Left hindlimb (tissue), 1 donor: ENCODE data around the gene MSI1.

ENCODE experiments used
- DNase-seq: peaks from one replicate; pipeline ENCODE4 v3.0.0-alpha.2; 2018

The MSI1 gene

GRCh38 chr12:120317224-120318105, 51.5 kb downstream of the MSI1 start:
- DNase-seq = peak; percentile 99

GRCh38 chr12:120316798-120317223, 52.2 kb downstream of the MSI1 start:
- DNase-seq = no peak

- no peak for DNase-seq
Observed at GRCh38 chr12:120314220-120314619, 54.7 kb downstream of the MSI1 start.

GRCh38 chr12:120301962-120302815, 66.8 kb downstream of the MSI1 start, which contains the start of gene SIRT4:
SIRT4 (plus strand) TSS chr12:120302321; CDS start chr12:120303562, 1,241 bp downstream.
- peak; percentile 91 for DNase-seq

- peak; percentile 85 for DNase-seq
Observed at GRCh38 chr12:120292661-120293531, 76.1 kb downstream of the MSI1 start, which contains the start of gene RNU4-1. RNU4-1 (minus strand) TSS chr12:120293237.

GRCh38 chr12:120292411-120292660, 76.6 kb downstream of the MSI1 start:
- no peak for DNase-seq
